Measurements from ENCODE around the gene RNF167.
A peak's percentile ranks its signal among the peaks of the same experiment; 100 is the strongest.

The RNF167 gene

GRCh38 chr17:4974115-4974670, 34.1 kb downstream of the RNF167 start:
- TF ChIP-seq MAX (IDR thresholded peaks at IDR 0.05) (no peak), YY1 (IDR thresholded peaks at IDR 0.05; ENCODE audit: low read depth) (no peak), EP300 (IDR thresholded peaks at IDR 0.05; ENCODE audit: borderline replicate concordance) (no peak), ZBTB7A (IDR thresholded peaks at IDR 0.05; ENCODE audit: low read depth) (no peak), TCF12 (IDR thresholded peaks at IDR 0.05; ENCODE audit: low read depth) (no peak), EGR1 (IDR thresholded peaks at IDR 0.05) (no peak), CREB1 (IDR thresholded peaks at IDR 0.05; ENCODE audit: low read depth) (no peak)

GRCh38 chr17:4978726-4979125, 38.7 kb downstream of the RNF167 start:
- TF ChIP-seq CREB1 (IDR thresholded peaks at IDR 0.05; ENCODE audit: low read depth) (no peak), EP300 (IDR thresholded peaks at IDR 0.05; ENCODE audit: borderline replicate concordance) (no peak), TAF1 (IDR thresholded peaks at IDR 0.05; ENCODE audit: low read depth) (no peak), NFIC (IDR thresholded peaks at IDR 0.05) (no peak), FOXM1 (IDR thresholded peaks at IDR 0.05; ENCODE audit: borderline replicate concordance, low read depth) (no peak), TEAD4 (IDR thresholded peaks at IDR 0.05) (no peak), REST (IDR thresholded peaks at IDR 0.05; ENCODE audit: low read depth) (no peak), YY1 (IDR thresholded peaks at IDR 0.05; ENCODE audit: low read depth) (no peak), USF1 (IDR thresholded peaks at IDR 0.05) (no peak), EGR1 (IDR thresholded peaks at IDR 0.05) (no peak), ZBTB7A (IDR thresholded peaks at IDR 0.05; ENCODE audit: low read depth) (no peak), CEBPB (IDR thresholded peaks at IDR 0.05) (no peak), MAX (IDR thresholded peaks at IDR 0.05) (no peak), TCF12 (IDR thresholded peaks at IDR 0.05; ENCODE audit: low read depth) (no peak), RAD21 (IDR thresholded peaks at IDR 0.05; ENCODE audit: low read depth) (no peak)

GRCh38 chr17:4980644-4981216, 40.7 kb downstream of the RNF167 start:
- TF ChIP-seq CEBPB (IDR thresholded peaks at IDR 0.05), result 0 out of 2 replicates have a peak, but pooled peaks have one; percentile 41
- peak; percentile 51 for TF ChIP-seq RAD21 (IDR thresholded peaks at IDR 0.05; ENCODE audit: low read depth)
- TF ChIP-seq TEAD4 (IDR thresholded peaks at IDR 0.05), result no peak
- no peak for TF ChIP-seq MAX (IDR thresholded peaks at IDR 0.05)
- TF ChIP-seq EP300 (IDR thresholded peaks at IDR 0.05; ENCODE audit: borderline replicate concordance), result no peak

GRCh38 chr17:4982305-4982704, 42.2 kb downstream of the RNF167 start:
- TF ChIP-seq RAD21 (IDR thresholded peaks at IDR 0.05; ENCODE audit: low read depth) (no peak), USF1 (IDR thresholded peaks at IDR 0.05) (no peak), EP300 (IDR thresholded peaks at IDR 0.05; ENCODE audit: borderline replicate concordance) (no peak), TAF1 (IDR thresholded peaks at IDR 0.05; ENCODE audit: low read depth) (no peak), YY1 (IDR thresholded peaks at IDR 0.05; ENCODE audit: low read depth) (no peak), MAX (IDR thresholded peaks at IDR 0.05) (no peak)

- TF ChIP-seq EGR1 (IDR thresholded peaks at IDR 0.05) (no peak), REST (IDR thresholded peaks at IDR 0.05; ENCODE audit: low read depth) (no peak), MAX (IDR thresholded peaks at IDR 0.05) (no peak), EP300 (IDR thresholded peaks at IDR 0.05; ENCODE audit: borderline replicate concordance) (no peak), CREB1 (IDR thresholded peaks at IDR 0.05; ENCODE audit: low read depth) (no peak), TCF12 (IDR thresholded peaks at IDR 0.05; ENCODE audit: low read depth) (no peak), USF1 (IDR thresholded peaks at IDR 0.05) (no peak)
Measured at GRCh38 chr17:4986403-4986802, 46.3 kb downstream of the RNF167 start.
